ENCODE measurements around the gene MAU2.
A peak's percentile ranks its signal among the peaks of the same experiment; 100 is the strongest.
"Not testable (repeated sequence)": the region's sequence is repeated elsewhere in the genome, so short reads cannot be mapped to it uniquely, and the experiment has no call there.

The MAU2 gene

DNA sequence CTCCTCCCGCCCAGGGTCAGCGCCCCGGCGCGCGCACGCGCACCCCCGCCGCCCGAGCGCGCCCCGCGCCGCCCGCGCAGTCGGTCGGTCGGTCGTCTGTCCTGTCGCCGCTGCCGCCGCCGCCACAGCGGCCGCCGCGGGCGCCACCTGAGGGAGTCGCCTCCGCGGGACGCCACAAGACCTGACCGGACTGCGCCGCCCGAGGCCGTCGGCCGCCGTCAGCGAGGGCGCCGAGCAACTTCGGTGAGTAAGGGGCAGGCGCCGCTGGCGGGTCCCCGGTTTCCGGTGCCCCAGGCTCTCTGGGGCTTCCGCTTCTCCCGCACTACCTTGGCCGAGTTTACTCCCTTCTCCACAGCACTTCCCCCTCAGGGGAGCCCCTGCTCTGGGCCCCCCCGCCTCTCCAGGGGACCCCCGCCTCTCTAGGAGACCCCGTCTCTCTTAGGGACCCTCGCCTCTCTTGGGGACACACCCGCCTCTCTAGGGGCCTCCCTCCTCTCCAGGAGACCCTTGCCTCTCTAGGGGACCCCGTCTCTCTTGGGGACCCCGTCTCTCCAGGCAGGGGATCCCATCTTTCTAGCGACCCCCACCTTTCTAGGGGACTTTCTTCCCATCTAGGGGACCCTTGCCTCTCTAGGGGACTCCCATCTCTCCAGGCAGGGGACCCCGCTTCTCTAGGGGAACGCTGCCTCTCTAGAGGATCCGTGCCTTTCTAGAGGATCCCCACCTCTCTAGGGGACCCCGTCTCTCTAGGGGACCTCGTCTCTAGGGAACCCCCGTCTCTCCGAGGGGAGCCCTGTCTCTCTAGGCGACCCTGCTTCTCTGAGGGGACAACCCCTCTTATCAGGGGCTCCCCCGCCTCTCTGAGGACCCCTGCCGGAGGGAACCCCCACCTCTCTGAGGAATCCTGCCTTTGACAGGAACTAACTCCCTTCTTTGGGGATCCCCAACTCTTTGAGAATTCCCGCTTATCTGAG is 65.6 kb downstream of the MAU2 start:
- no peak for DNase-seq

DNA sequence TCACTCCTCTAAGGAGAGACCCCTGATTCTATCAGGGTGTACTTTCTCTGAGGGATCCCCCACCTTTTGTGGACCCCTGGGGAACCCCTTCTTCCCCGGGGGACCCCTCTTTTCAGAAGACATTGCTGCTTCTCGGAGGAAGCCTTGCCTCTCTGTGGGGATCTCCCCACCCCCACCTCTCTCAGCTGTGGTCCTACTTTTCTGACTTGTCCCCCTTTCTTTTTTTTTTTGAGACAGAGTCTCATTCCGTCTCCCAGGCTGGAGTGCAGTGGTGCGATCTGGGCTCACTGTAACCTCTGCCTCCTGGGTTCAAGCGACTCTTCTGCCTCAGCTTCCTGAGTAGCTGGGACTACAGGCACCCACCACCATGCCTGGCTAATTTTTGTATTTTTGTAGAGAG is 66.5 kb downstream of the MAU2 start:
- DNase-seq, result no peak

- DNase-seq, result peak; percentile 41
Measured at GRCh38 chr19:19388568-19389555, 68.2 kb downstream of the MAU2 start.

DNA sequence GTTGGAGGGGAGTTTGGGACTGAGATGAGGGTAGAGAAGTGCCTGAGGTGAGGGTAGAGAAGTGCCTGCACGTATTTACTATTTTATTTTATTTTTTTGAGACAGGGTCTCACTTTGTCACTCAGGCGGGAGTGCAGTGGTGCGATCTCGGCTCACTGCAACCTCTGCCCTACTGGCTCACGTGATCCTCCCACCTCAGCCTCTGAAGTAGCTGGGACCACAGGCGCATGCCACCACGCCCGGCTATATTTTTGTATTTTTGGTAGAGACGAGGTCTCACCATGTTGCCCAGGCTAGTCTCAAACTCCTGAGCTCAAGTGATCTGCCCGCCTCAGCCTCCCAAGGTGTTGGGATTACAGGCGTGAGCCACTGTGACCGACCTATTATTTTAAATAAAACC is 69.1 kb downstream of the MAU2 start:
- not testable (repeated sequence) for DNase-seq

DNA sequence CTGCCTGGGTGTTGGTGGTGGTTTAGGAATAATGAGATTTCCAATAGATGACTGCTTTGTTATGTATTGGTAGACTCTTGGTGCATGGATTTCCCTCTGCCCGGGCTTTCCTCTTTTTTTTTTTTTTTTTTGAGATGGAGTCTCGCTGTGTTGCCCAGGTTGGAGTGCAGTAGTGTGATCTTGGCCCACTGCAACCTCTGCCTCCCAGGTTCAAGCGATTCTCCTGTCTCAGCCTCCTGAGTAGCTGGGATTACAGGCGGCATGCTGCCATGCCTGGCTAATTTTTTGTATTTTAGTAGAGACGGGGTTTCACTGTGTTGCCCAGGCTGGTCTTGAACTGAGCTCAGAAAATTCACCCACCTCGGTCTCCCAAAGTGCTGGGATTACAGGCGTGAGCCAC is 73.7 kb downstream of the MAU2 start:
- DNase-seq, result not testable (repeated sequence)

GRCh38 chr19:19399733-19400433 is 79.3 kb downstream of the MAU2 start:
- DNase-seq, result no peak

DNA sequence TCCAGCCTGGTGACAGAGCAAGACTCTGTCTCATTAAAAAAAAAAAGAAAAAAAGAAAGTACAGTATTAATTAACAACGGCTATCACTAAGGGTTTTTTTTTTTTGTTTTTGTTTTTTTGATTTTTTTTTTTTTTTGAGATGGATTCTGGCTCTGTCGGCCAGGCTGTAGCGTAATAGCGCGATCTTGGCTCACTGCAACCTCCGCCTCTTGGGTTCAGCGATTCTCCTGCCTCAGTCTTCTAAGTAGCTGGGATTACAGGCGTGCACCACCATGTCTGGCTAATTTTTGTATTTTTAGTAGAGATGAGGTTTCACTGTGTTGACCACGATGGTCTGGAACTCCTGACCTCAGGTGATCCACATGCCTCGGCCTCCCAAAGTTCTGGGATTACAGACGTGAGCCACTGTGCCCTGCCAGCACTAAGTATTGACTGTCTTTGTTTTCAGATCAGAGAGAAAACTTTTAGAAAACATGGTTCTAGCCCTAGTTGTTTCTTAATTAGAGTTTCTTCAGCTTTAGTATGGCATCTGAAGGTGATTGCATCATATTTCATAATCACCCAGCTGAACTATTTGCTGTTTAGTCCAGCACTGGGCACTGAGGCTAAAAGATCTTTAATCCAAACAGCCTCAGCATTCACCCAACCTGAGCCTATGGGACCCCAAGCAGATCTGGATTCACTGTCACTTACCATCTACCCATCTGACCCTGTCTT is 82.2 kb downstream of the MAU2 start:
- no peak for DNase-seq

- DNase-seq, result no peak
Measured at GRCh38 chr19:19403373-19403901, 82.8 kb downstream of the MAU2 start.

DNA sequence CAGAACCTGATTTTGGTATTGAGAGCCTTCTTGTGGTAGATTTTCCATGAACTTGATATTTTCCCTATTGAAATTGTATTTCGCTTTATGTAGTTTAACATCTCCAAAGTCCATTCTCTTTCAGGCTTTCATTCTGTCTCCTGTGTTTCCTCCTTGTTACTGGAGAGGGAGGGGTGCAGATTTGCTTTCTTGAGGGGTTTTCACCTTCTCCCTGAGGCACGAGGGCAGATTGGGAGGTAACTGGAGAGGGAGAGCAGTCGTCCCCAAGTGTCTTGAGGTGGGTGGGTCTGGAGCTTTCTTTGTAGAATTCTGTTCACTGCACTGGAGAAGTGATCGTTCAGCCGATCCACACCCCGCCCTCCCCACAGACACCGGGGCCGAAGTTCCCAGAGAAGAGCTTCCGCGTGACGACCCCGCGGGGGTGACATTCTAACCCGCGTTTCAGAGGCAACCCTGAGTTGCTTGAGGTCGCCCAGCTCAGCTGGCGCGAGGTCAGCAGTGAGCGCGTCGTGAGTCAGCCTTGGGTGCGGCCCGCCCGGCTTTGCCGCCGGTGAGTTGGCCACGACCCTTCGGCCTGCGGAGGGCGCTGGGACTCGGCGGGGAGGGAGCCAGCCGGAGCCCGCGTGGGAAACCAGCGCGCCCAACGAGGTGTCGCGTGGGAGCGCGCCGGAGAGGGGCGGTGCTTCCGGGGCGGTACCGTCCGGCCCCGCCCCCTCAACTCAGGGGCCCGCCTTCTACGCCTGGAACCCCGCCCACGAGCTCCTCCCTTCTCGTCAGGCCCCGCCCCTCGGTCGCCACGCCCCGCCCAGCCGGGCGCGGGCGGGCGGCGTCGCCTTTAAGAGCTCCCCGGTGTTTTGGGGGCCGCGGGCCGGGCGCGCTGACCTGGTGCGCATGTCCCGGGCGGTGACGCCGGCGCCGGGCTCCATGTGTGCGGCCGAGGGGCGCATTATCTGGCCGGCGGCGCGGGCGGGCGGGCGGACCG is 84.5 kb downstream of the MAU2 start, which contains the start of gene GATAD2A:
TSS of gene GATAD2A (plus strand) at position 797 of the 982 bp plus-strand sequence. CDS start 59,671 bp downstream, outside the sequence.
- peak; percentile 95 for DNase-seq

- peak; percentile 71 for DNase-seq
Measured at GRCh38 chr19:19405971-19406877, 85.6 kb downstream of the MAU2 start.

- DNase-seq, result no peak
Measured at GRCh38 chr19:19406878-19407632, 86.4 kb downstream of the MAU2 start.

DNA sequence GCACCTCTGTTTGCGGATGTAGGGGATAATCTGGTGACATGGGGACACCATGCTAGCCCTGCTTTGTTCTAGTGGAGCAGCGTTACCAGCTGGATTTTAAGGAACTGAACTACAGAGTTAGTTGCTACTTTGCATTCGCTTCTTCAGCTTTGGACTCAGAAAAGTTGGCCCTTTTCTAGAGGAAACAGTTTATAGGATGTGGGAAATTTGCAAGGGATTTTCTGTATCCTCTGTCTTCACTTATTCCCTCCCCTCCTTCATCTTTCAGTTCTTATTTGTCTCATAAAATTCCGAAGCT is 87.0 kb downstream of the MAU2 start:
- no peak for DNase-seq
